WTC11 (cell line): ENCODE results near the gene FBLN2. TPM values are rescaled to one million over a fixed set of nuclear protein-coding genes. Genes with fewer than 3 reads are reported as not detected.

Experiments
- ATAC-seq: fragments of 200-7000 bp; cut with Tn5 transposase; 2 replicates; pipeline ENCODE4 v1.10.0; 2021; ENCODE audit warnings: mild to moderate bottlenecking, moderate library complexity
- CTCF ChIA-PET: fragments of 300-600 bp; sonication (Branson Sonifier 250); formaldehyde crosslinking; loops from one replicate; lab custom pipeline; 2021; ENCODE audit warnings: antibody characterized with exemption; lab: Charles Lee
- POLR2A ChIA-PET: fragments of 350-600 bp; sonication (Branson Sonifier 250); formaldehyde crosslinking; loops from one replicate; lab custom pipeline; 2021; ENCODE audit warnings: antibody characterized with exemption; lab: Charles Lee
- DNase-seq: peaks from one replicate; pipeline ENCODE4 v3.0.0; 2021; ENCODE audit warnings: low spot score
- H3K27ac Mint-ChIP-seq: 2 replicates; pipeline ENCODE4 v1.8.0; 2021; ENCODE audit warnings: mixed read lengths
- H3K27me3 Mint-ChIP-seq: 2 replicates; pipeline ENCODE4 v1.8.0; 2021; ENCODE audit warnings: low read depth, mild to moderate bottlenecking, moderate library complexity, mixed read lengths
- H3K36me3 Mint-ChIP-seq: 2 replicates; pipeline ENCODE4 v1.8.0; 2021; ENCODE audit warnings: mixed read lengths
- H3K4me1 Mint-ChIP-seq: 2 replicates; pipeline ENCODE4 v1.8.0; 2022; ENCODE audit warnings: mixed read lengths
- H3K4me3 Mint-ChIP-seq: 2 replicates; pipeline ENCODE4 v1.8.0; 2021; ENCODE audit warnings: mild to moderate bottlenecking, moderate library complexity, mixed read lengths
- H3K9me3 Mint-ChIP-seq: 2 replicates; pipeline ENCODE4 v1.8.0; 2021; ENCODE audit warnings: mixed read lengths
- FOXJ3 ChIP-seq: sonication (generic); formaldehyde crosslinking; IDR thresholded peaks from 2 replicates; pipeline ENCODE4 v1.9.0; 2021; ENCODE audit warnings: missing genetic modification reagents, mild to moderate bottlenecking, borderline replicate concordance
- GRHL2 ChIP-seq: fragments of 250-450 bp; sonication (Bioruptor Pico); IDR thresholded peaks from 2 replicates; pipeline ENCODE4 v1.8.0; 2022; ENCODE audit warnings: mild to moderate bottlenecking, moderate library complexity; ENCODE audit not compliant: insufficient replicate concordance, severe bottlenecking
- KAT7 ChIP-seq: sonication (generic); formaldehyde crosslinking; IDR thresholded peaks from 2 replicates; pipeline ENCODE4 v1.8.1; 2023; ENCODE audit warnings: missing genetic modification reagents, mild to moderate bottlenecking, borderline replicate concordance
- MYBL2 ChIP-seq: sonication (generic); formaldehyde crosslinking; IDR thresholded peaks from 2 replicates; pipeline ENCODE4 v1.8.1; 2023; ENCODE audit warnings: mild to moderate bottlenecking, moderate library complexity, missing genetic modification reagents
- NR1H2 ChIP-seq: sonication (generic); formaldehyde crosslinking; IDR thresholded peaks from 2 replicates; pipeline ENCODE4 v1.9.0; 2021; ENCODE audit warnings: mild to moderate bottlenecking, moderate library complexity, missing genetic modification reagents
- NR2C2 ChIP-seq: sonication (generic); formaldehyde crosslinking; IDR thresholded peaks from 2 replicates; pipeline ENCODE4 v1.8.0; 2022; ENCODE audit warnings: mild to moderate bottlenecking, missing genetic modification reagents
- OVOL2 ChIP-seq: fragments of 250-450 bp; sonication (Bioruptor Pico); IDR thresholded peaks from 2 replicates; pipeline ENCODE4 v1.9.0; 2021; ENCODE audit warnings: mild to moderate bottlenecking, borderline replicate concordance
- PRRX2 ChIP-seq: fragments of 250-450 bp; sonication (Bioruptor Pico); IDR thresholded peaks from 2 replicates; pipeline ENCODE4 v1.8.0; 2021; ENCODE audit warnings: mild to moderate bottlenecking
- RELA ChIP-seq: sonication (generic); formaldehyde crosslinking; IDR thresholded peaks from 2 replicates; pipeline ENCODE4 v1.8.1; 2022; ENCODE audit warnings: missing genetic modification reagents, mild to moderate bottlenecking, borderline replicate concordance
- TP53 ChIP-seq: sonication (generic); formaldehyde crosslinking; IDR thresholded peaks from 2 replicates; pipeline ENCODE4 v1.8.1; 2023; ENCODE audit warnings: mild to moderate bottlenecking, missing genetic modification reagents
- ZNF138 ChIP-seq: sonication (generic); formaldehyde crosslinking; conservative IDR thresholded peaks from 2 replicates; pipeline ENCODE4 v1.8.1; 2022; ENCODE audit warnings: mild to moderate bottlenecking, moderate library complexity, missing genetic modification reagents
- ZNF219 ChIP-seq: sonication (generic); formaldehyde crosslinking; IDR thresholded peaks from 2 replicates; pipeline ENCODE4 v1.8.0; 2023; ENCODE audit warnings: missing genetic modification reagents, mild to moderate bottlenecking, borderline replicate concordance
- ZNF317 ChIP-seq: sonication (generic); formaldehyde crosslinking; IDR thresholded peaks from 2 replicates; pipeline ENCODE4 v1.8.1; 2023; ENCODE audit warnings: low read depth, mild to moderate bottlenecking, moderate library complexity, missing genetic modification reagents, borderline replicate concordance
- ZNF671 ChIP-seq: fragments of 250-450 bp; sonication (Bioruptor Pico); IDR thresholded peaks from 2 replicates; pipeline ENCODE4 v1.8.0; 2021; ENCODE audit warnings: mild to moderate bottlenecking
- total RNA-seq: library from RNA; stranded (reverse); gene quantifications from 3 replicates; pipeline ENCODE4 v1.2.3, GENCODE V29; 2021
- TF ChIP-seq, protein P1 (sequence below): fragments of 250-450 bp; sonication (Bioruptor Pico); IDR thresholded peaks from 2 replicates; pipeline ENCODE4 v1.9.0; 2021; ENCODE audit warnings: mild to moderate bottlenecking
- TF ChIP-seq, protein P2 (sequence below): sonication (generic); formaldehyde crosslinking; IDR thresholded peaks from 2 replicates; pipeline ENCODE4 v1.8.1; 2023; ENCODE audit warnings: mild to moderate bottlenecking, missing genetic modification reagents, moderate library complexity
- TF ChIP-seq, protein P3 (sequence below): sonication (generic); formaldehyde crosslinking; IDR thresholded peaks from 2 replicates; pipeline ENCODE4 v1.8.1; 2023; ENCODE audit warnings: mild to moderate bottlenecking, moderate library complexity, missing genetic modification reagents
- TF ChIP-seq, protein P4 (sequence below): sonication (generic); formaldehyde crosslinking; IDR thresholded peaks from 2 replicates; pipeline ENCODE4 v1.8.0; 2022; ENCODE audit warnings: missing genetic modification reagents
- TF ChIP-seq, protein P5 (sequence below): fragments of 250-450 bp; sonication (Bioruptor Pico); IDR thresholded peaks from 2 replicates; pipeline ENCODE4 v1.9.0; 2021; ENCODE audit warnings: moderate library complexity, mild to moderate bottlenecking, inconsistent platforms, borderline replicate concordance
- TF ChIP-seq, protein P6 (sequence below): sonication (generic); formaldehyde crosslinking; IDR thresholded peaks from 2 replicates; pipeline ENCODE4 v1.8.1; 2022; ENCODE audit warnings: mild to moderate bottlenecking, missing genetic modification reagents, moderate library complexity, borderline replicate concordance
- TF ChIP-seq, protein P7 (sequence below): sonication (generic); formaldehyde crosslinking; conservative IDR thresholded peaks from 2 replicates; pipeline ENCODE4 v1.8.1; 2022; ENCODE audit warnings: mild to moderate bottlenecking, missing genetic modification reagents
- TF ChIP-seq, protein P8 (sequence below): sonication (generic); formaldehyde crosslinking; IDR thresholded peaks from 2 replicates; pipeline ENCODE4 v1.8.0; 2022; ENCODE audit warnings: mild to moderate bottlenecking, missing genetic modification reagents
- TF ChIP-seq, protein P9 (sequence below): sonication (generic); formaldehyde crosslinking; IDR thresholded peaks from 2 replicates; pipeline ENCODE4 v1.8.0; 2023; ENCODE audit warnings: missing genetic modification reagents

FBLN2 gene
- total RNA-seq, 1 experiment from 2014 or later: 20.7 TPM

DNA sequence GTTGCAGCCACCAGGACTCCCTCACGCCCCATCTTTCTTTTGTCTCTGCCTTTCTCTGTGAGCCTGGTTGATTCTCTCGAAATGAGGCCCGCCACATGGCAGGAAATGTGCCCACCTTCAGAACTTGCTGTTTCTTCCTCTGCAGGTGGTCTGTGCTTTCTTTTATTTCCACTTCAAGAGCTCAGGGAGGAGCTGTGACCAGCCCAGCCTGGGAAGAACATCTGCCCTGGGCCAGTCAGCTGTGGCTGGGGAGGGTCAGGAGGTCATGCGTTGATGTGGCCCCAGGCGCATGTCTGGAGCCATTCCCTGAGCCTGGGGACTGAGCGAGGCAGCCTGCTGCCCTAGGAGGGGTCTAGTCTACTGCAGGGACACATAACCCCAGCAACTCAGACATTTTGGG is 8.0 kb downstream of the FBLN2 start:
- no peaks in the 10 kb centered on the region for H3K27me3 Mint-ChIP-seq
- ATAC-seq: no peak
- DNase-seq: no peak
- H3K4me3 Mint-ChIP-seq: no peak overlapping the region
- ChIA-PET POLR2A (no interaction called here), CTCF (interaction anchor here (1.5 to 1.8 kb wide), 3 partner anchors 29 to 91 kb away, joined by 5 to 6 read pairs (median 5); no protein-coding TSS in a partner anchor)
- H3K9me3 Mint-ChIP-seq: no peaks in the 10 kb centered on the region
- peaks cover 19% of the 10 kb centered on the region for H3K4me1 Mint-ChIP-seq
- no peak overlapping the region for H3K27ac Mint-ChIP-seq
- TF ChIP-seq NR1H2 (CRISPR knock-in tag): no peak
- TF ChIP-seq KAT7 (CRISPR knock-in tag): no peak
- no peak for TF ChIP-seq RELA
- TF ChIP-seq ZNF138 (CRISPR knock-in tag): no peak
- no peaks in the 10 kb centered on the region for H3K36me3 Mint-ChIP-seq

DNA sequence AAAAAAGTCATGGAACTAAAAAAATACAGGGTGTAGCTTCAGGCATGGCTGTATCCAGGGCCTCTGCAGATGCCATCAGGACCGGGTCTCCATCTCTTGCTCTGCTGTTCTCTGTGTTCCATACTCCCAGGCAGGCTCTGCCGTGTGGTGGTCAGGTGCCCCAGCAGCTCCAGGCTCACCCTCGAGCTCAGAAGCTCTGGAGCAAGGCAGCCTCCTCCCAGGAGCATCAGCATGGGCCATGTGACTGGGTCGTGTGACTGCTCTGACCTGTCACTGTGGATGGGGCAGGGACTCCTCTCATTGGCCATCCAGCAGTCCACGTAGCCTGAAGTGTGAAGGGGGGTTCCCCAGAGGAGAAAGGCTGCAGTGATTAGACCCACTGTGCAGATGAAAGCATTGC is 8.5 kb downstream of the FBLN2 start:
- TF ChIP-seq, protein P1, sequence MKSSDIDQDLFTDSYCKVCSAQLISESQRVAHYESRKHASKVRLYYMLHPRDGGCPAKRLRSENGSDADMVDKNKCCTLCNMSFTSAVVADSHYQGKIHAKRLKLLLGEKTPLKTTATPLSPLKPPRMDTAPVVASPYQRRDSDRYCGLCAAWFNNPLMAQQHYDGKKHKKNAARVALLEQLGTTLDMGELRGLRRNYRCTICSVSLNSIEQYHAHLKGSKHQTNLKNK (CRISPR knock-in tag): no peak
- TF ChIP-seq, protein P2, sequence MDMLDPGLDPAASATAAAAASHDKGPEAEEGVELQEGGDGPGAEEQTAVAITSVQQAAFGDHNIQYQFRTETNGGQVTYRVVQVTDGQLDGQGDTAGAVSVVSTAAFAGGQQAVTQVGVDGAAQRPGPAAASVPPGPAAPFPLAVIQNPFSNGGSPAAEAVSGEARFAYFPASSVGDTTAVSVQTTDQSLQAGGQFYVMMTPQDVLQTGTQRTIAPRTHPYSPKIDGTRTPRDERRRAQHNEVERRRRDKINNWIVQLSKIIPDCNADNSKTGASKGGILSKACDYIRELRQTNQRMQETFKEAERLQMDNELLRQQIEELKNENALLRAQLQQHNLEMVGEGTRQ (CRISPR knock-in tag): peak; percentile 58
- TF ChIP-seq, protein P3, sequence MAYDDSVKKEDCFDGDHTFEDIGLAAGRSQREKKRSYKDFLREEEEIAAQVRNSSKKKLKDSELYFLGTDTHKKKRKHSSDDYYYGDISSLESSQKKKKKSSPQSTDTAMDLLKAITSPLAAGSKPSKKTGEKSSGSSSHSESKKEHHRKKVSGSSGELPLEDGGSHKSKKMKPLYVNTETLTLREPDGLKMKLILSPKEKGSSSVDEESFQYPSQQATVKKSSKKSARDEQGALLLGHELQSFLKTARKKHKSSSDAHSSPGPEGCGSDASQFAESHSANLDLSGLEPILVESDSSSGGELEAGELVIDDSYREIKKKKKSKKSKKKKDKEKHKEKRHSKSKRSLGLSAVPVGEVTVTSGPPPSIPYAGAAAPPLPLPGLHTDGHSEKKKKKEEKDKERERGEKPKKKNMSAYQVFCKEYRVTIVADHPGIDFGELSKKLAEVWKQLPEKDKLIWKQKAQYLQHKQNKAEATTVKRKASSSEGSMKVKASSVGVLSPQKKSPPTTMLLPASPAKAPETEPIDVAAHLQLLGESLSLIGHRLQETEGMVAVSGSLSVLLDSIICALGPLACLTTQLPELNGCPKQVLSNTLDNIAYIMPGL (CRISPR knock-in tag): no peak
- TF ChIP-seq, protein P4, sequence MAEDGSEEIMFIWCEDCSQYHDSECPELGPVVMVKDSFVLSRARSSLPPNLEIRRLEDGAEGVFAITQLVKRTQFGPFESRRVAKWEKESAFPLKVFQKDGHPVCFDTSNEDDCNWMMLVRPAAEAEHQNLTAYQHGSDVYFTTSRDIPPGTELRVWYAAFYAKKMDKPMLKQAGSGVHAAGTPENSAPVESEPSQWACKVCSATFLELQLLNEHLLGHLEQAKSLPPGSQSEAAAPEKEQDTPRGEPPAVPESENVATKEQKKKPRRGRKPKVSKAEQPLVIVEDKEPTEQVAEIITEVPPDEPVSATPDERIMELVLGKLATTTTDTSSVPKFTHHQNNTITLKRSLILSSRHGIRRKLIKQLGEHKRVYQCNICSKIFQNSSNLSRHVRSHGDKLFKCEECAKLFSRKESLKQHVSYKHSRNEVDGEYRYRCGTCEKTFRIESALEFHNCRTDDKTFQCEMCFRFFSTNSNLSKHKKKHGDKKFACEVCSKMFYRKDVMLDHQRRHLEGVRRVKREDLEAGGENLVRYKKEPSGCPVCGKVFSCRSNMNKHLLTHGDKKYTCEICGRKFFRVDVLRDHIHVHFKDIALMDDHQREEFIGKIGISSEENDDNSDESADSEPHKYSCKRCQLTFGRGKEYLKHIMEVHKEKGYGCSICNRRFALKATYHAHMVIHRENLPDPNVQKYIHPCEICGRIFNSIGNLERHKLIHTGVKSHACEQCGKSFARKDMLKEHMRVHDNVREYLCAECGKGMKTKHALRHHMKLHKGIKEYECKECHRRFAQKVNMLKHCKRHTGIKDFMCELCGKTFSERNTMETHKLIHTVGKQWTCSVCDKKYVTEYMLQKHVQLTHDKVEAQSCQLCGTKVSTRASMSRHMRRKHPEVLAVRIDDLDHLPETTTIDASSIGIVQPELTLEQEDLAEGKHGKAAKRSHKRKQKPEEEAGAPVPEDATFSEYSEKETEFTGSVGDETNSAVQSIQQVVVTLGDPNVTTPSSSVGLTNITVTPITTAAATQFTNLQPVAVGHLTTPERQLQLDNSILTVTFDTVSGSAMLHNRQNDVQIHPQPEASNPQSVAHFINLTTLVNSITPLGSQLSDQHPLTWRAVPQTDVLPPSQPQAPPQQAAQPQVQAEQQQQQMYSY (CRISPR knock-in tag): no peak
- TF ChIP-seq, protein P5, sequence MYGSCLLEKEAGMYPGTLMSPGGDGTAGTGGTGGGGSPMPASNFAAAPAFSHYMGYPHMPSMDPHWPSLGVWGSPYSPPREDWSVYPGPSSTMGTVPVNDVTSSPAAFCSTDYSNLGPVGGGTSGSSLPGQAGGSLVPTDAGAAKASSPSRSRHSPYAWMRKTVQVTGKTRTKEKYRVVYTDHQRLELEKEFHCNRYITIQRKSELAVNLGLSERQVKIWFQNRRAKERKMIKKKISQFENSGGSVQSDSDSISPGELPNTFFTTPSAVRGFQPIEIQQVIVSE: no peak
- TF ChIP-seq GRHL2 (no peak), ZNF219 (CRISPR knock-in tag) (no peak), OVOL2 (CRISPR knock-in tag) (no peak)
- TF ChIP-seq, protein P6, sequence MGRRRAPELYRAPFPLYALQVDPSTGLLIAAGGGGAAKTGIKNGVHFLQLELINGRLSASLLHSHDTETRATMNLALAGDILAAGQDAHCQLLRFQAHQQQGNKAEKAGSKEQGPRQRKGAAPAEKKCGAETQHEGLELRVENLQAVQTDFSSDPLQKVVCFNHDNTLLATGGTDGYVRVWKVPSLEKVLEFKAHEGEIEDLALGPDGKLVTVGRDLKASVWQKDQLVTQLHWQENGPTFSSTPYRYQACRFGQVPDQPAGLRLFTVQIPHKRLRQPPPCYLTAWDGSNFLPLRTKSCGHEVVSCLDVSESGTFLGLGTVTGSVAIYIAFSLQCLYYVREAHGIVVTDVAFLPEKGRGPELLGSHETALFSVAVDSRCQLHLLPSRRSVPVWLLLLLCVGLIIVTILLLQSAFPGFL (CRISPR knock-in tag): no peak
- peaks cover 16% of the 10 kb centered on the region for H3K4me1 Mint-ChIP-seq
- DNase-seq (no peak), ATAC-seq (no peak)
- ChIA-PET POLR2A (no interaction called here), CTCF (interaction anchor here (1.7 to 1.8 kb wide), 2 partner anchors 61 to 91 kb away, joined by 5 to 6 read pairs; no protein-coding TSS in a partner anchor)
- H3K27me3 Mint-ChIP-seq: no peaks in the 10 kb centered on the region
- H3K4me3 Mint-ChIP-seq: no peak overlapping the region
- no peaks in the 10 kb centered on the region for H3K36me3 Mint-ChIP-seq
- H3K9me3 Mint-ChIP-seq: no peaks in the 10 kb centered on the region
- H3K27ac Mint-ChIP-seq: no peak overlapping the region

DNA sequence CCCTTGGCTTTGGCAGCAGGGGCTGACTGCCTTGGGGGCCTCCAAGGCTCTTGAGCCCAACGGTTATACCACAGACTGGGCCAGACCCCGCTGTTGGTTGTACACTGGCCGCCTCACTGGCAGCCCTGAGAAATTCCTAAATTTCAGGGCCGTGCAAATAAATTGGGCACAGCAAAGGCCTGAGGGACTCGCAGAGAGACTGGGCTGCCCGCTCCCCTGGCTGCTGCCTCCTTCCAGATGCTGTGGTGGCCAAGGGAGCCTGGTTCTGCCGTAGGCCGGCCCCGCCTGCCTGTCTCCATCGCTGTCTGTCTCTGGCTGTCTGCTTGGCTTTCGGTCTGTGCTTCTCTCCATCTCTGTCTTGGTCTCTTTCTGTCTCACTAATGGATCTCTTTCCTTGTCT is 9.0 kb downstream of the FBLN2 start:
- Mint-ChIP-seq H3K27ac (no peak overlapping the region), H3K27me3 (no peaks in the 10 kb centered on the region), H3K4me3 (no peak overlapping the region), H3K9me3 (no peaks in the 10 kb centered on the region), H3K36me3 (no peaks in the 10 kb centered on the region), H3K4me1 (peaks cover 16% of the 10 kb centered on the region)
- ATAC-seq (no peak), DNase-seq (no peak)
- ChIA-PET CTCF (no interaction called here), POLR2A (no interaction called here)
- TF ChIP-seq, protein P7, sequence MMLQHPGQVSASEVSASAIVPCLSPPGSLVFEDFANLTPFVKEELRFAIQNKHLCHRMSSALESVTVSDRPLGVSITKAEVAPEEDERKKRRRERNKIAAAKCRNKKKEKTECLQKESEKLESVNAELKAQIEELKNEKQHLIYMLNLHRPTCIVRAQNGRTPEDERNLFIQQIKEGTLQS (CRISPR knock-in tag): no peak
- TF ChIP-seq PRRX2 (CRISPR knock-in tag) (no peak), ZNF671 (CRISPR knock-in tag) (no peak), ZNF317 (no peak), MYBL2 (CRISPR knock-in tag) (no peak), TP53 (no peak), OVOL2 (CRISPR knock-in tag) (no peak), FOXJ3 (CRISPR knock-in tag) (no peak), NR2C2 (CRISPR knock-in tag) (no peak)
- TF ChIP-seq, protein P8, sequence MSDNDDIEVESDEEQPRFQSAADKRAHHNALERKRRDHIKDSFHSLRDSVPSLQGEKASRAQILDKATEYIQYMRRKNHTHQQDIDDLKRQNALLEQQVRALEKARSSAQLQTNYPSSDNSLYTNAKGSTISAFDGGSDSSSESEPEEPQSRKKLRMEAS (CRISPR knock-in tag): no peak
- TF ChIP-seq, protein P9, sequence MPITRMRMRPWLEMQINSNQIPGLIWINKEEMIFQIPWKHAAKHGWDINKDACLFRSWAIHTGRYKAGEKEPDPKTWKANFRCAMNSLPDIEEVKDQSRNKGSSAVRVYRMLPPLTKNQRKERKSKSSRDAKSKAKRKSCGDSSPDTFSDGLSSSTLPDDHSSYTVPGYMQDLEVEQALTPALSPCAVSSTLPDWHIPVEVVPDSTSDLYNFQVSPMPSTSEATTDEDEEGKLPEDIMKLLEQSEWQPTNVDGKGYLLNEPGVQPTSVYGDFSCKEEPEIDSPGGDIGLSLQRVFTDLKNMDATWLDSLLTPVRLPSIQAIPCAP: no peak
